ENCODE measurements around the gene B3GNT3. TPM values are rescaled to one million over a fixed set of nuclear protein-coding genes. Genes with fewer than 3 reads are reported as not detected.
"Not testable (repeated sequence)": the region's sequence is repeated elsewhere in the genome, so short reads cannot be mapped to it uniquely, and the experiment has no call there.

The B3GNT3 gene
- total RNA-seq, 1 donor from 2014 or later, result not detected

DNA sequence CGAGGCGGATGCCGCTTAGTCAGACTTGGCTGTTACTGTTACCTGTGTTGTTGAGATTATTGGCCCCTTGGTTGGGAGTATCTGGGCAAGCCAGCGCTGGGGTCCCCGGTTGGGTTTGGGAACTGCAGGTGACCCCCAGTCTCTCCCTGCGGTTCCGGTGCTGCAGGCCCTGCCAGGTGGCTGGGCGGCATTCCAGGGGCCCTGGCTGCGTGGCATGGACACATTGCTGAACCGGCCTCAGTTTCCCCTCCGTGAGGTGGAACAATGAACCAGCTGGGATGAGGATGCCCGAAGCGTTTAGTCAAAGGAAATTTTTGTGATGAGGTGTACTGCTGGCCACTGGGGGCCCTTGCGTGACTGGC, 538 bp downstream of the B3GNT3 start:
- Mint-ChIP-seq H3K27me3 (ENCODE audit: unreplicated experiment) (peaks cover 18% of the 10 kb centered on the region), H3K4me3 (ENCODE audit: unreplicated experiment) (no peak overlapping the region), H3K9me3 (ENCODE audit: unreplicated experiment) (no peaks in the 10 kb centered on the region), H3K4me1 (ENCODE audit: unreplicated experiment) (peaks cover 13% of the 10 kb centered on the region), H3K36me3 (ENCODE audit: unreplicated experiment) (no peaks in the 10 kb centered on the region), H3K27ac (ENCODE audit: unreplicated experiment) (no peak overlapping the region)
- no peak for DNase-seq (ENCODE audit: extremely low spot score, unreplicated experiment)
- TF ChIP-seq, protein P1, sequence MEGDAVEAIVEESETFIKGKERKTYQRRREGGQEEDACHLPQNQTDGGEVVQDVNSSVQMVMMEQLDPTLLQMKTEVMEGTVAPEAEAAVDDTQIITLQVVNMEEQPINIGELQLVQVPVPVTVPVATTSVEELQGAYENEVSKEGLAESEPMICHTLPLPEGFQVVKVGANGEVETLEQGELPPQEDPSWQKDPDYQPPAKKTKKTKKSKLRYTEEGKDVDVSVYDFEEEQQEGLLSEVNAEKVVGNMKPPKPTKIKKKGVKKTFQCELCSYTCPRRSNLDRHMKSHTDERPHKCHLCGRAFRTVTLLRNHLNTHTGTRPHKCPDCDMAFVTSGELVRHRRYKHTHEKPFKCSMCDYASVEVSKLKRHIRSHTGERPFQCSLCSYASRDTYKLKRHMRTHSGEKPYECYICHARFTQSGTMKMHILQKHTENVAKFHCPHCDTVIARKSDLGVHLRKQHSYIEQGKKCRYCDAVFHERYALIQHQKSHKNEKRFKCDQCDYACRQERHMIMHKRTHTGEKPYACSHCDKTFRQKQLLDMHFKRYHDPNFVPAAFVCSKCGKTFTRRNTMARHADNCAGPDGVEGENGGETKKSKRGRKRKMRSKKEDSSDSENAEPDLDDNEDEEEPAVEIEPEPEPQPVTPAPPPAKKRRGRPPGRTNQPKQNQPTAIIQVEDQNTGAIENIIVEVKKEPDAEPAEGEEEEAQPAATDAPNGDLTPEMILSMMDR (IDR thresholded peaks at IDR 0.05), result no peak

DNA sequence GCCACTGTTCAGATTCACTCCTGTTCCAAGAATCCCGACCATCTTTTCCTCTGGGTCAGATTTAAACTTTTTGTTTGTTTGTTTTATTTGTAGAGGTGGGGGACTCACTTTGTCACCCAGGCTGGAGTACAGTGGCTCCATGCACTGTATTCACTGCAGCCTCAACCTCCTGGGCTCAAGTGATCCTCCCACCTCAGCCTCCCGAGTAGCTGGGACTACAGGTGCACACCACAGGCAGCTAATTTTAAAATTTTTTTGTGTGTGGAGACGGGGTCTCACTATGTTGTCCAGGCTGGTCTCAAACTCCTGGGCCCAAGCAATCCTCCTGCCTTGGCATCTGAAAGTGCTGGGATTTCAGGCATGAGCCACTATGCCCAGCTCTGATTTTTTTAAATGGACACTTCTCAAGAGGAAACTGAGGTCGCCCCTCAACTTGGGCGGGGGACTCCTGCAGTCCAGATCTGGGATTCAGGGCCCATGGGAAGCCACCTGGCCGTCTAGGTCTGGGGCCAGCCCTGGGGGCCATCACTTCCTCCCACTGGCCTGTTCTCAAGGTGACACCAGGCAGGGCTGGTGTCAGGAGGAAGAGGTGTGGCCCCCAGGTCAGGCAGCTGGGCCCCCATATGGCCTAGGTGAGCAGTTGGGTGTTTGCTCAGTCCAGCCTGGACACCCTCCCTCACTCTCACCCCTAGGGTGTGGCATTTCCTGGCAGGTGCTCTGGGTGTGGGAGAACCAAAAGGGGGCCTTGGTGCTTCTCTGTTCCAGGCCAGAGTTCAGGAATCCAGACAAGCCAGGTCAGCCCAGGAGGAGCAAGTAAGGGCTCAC, 1.3 kb downstream of the B3GNT3 start:
- Mint-ChIP-seq H3K4me3 (ENCODE audit: unreplicated experiment) (no peak overlapping the region), H3K27ac (ENCODE audit: unreplicated experiment) (no peak overlapping the region), H3K27me3 (ENCODE audit: unreplicated experiment) (peaks cover 18% of the 10 kb centered on the region), H3K9me3 (ENCODE audit: unreplicated experiment) (no peaks in the 10 kb centered on the region), H3K4me1 (ENCODE audit: unreplicated experiment) (peaks cover 13% of the 10 kb centered on the region), H3K36me3 (ENCODE audit: unreplicated experiment) (no peaks in the 10 kb centered on the region)
- no peak for DNase-seq (ENCODE audit: extremely low spot score, unreplicated experiment)
- TF ChIP-seq, protein P1 (IDR thresholded peaks at IDR 0.05), result no peak

DNA sequence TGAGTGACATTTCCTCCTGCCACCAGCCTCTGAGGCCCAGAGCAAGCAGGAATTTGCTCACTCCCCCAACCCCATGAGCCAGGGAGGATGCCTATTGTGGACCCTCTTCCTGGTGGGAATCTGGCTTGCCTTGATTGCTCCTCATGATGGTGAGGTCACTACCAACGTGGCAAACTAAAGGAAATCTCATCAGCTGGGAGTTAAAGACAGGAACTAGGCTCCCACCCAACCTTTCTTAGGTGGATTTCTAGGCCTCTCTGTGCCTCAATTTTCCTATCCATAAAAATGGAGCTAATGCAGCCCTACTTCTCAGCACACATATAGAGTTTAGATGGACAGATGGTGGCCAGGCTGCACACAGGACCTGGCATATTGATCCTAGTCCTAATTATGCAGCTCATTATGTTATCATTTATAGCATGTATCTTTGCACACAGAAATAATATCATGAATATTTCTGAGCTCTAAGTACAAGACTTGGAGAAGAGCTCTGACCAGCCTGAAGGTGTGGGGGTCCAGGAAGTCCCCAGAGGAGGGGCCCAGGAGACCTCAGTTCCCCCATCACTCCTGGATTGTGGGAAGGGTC, 2.0 kb downstream of the B3GNT3 start:
- Mint-ChIP-seq H3K9me3 (ENCODE audit: unreplicated experiment) (no peaks in the 10 kb centered on the region), H3K4me3 (ENCODE audit: unreplicated experiment) (no peak overlapping the region), H3K27ac (ENCODE audit: unreplicated experiment) (no peak overlapping the region), H3K27me3 (ENCODE audit: unreplicated experiment) (peaks cover 21% of the 10 kb centered on the region), H3K36me3 (ENCODE audit: unreplicated experiment) (no peaks in the 10 kb centered on the region), H3K4me1 (ENCODE audit: unreplicated experiment) (peaks cover 10% of the 10 kb centered on the region)
- TF ChIP-seq, protein P1 (IDR thresholded peaks at IDR 0.05), result no peak
- no peak for DNase-seq (ENCODE audit: extremely low spot score, unreplicated experiment)

DNA sequence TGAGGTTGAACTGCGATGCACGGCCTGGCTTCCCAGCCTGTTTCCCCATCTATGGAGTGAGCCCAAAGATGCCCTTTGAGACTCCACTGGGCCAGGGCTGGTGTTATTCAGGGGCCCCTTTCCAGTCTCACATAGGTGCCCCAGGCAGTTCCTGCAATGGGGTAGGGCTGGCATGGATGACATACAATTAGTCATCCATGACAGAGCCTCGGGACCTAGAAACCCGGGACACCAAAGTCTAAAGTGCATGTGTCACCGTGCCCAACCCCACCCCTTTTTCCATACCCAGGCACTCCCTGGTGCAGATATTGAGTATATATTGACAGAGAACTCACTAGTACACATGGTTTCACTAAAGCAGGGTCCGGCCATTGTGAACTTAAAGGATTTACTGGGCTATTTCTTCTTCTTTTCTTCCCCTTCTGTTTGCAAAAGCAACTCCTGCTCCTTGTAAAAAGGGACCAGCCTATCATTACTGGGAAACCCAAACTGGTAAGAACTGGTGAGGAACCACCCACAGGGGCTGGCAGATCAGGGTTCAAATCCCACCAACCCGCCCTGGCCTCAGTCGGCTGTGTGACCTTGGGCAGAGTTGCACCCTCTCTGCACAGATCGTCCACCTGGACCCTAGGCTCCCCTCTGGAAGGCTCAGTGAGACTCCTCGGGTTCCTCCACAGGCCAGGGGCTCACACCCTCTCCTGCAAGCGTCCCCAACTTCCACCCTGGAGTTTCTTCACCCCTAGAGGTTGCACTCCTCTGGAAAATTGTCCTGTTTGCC, 2.7 kb downstream of the B3GNT3 start:
- Mint-ChIP-seq H3K9me3 (ENCODE audit: unreplicated experiment) (no peaks in the 10 kb centered on the region), H3K36me3 (ENCODE audit: unreplicated experiment) (peaks cover 2% of the 10 kb centered on the region), H3K4me1 (ENCODE audit: unreplicated experiment) (peaks cover 10% of the 10 kb centered on the region), H3K27me3 (ENCODE audit: unreplicated experiment) (peaks cover 26% of the 10 kb centered on the region), H3K4me3 (ENCODE audit: unreplicated experiment) (no peak overlapping the region), H3K27ac (ENCODE audit: unreplicated experiment) (no peak overlapping the region)
- no peak for DNase-seq (ENCODE audit: extremely low spot score, unreplicated experiment)
- TF ChIP-seq, protein P1 (IDR thresholded peaks at IDR 0.05), result no peak

DNA sequence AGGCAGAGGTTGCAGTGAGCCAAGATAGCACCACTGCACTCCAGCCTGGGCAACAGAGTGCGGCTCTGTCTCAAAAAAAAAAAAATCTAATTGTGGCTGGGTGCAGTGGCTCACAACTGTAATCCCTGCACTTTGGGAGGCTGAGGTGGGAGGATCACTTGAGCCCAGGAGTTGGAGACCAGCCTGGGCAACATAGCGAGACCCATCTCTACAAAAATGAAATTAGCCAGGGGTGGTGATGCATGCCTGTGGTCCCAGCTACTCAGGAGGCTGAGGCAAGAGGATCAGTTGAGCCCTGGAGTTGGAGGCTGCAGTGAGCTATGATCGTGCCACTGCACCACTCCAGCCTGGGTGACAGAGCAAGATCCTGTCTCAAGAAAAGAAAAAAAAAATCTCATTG, 3.7 kb downstream of the B3GNT3 start:
- H3K4me3 Mint-ChIP-seq (ENCODE audit: unreplicated experiment); H3K27ac Mint-ChIP-seq (ENCODE audit: unreplicated experiment); H3K9me3 Mint-ChIP-seq (ENCODE audit: unreplicated experiment); H3K36me3 Mint-ChIP-seq (ENCODE audit: unreplicated experiment); H3K4me1 Mint-ChIP-seq (ENCODE audit: unreplicated experiment); DNase-seq (ENCODE audit: extremely low spot score, unreplicated experiment): not testable (repeated sequence)
- H3K27me3 Mint-ChIP-seq (ENCODE audit: unreplicated experiment), result peaks cover 28% of the 10 kb centered on the region

Data from osteocyte (in vitro differentiated cells).